T-helper 1 cell treated with Interleukin-12 subunit alpha and Interleukin-12 subunit beta and Interleukin-4 antibody, amounts not matched to agents 30 ng/mL and 1 ng/mL, for 36 hours (primary cell): Measurements from ENCODE around the gene ALK. TPM values are rescaled to one million over a fixed set of nuclear protein-coding genes. Genes with fewer than 3 reads are reported as not detected.
"Not testable (repeated sequence)": the region's sequence is repeated elsewhere in the genome, so short reads cannot be mapped to it uniquely, and the experiment has no call there.

ENCODE experiments used
- intact Hi-C: fragments of 100-400 bp; cut with micrococcal nuclease; formaldehyde crosslinking; loops from one replicate; pipeline ENCODE4 v1.15.1; 2024
- total RNA-seq: library from RNA; stranded (reverse); gene quantifications from 2 replicates; pipeline ENCODE4 v1.2.3, GENCODE V29; 2022

The ALK gene
- total RNA-seq, 1 donor from 2014 or later, result not detected

GRCh38 chr2:29262681-29263260 lies 658.6 kb downstream of the ALK start:
- intact Hi-C loops, result no loop called here

GRCh38 chr2:29261003-29261402 lies 660.4 kb downstream of the ALK start:
- intact Hi-C loops, result no loop called here

- intact Hi-C loops, result no loop called here
Observed at GRCh38 chr2:29260142-29260772, 661.1 kb downstream of the ALK start.

- intact Hi-C loops, result no loop called here
Observed at GRCh38 chr2:29259221-29259620, 662.2 kb downstream of the ALK start.

- intact Hi-C loops, result no loop called here
Observed at GRCh38 chr2:29255004-29255403, 666.4 kb downstream of the ALK start.

GRCh38 chr2:29253495-29254275 lies 667.7 kb downstream of the ALK start:
- intact Hi-C loops, result not testable (repeated sequence)

- intact Hi-C loops, result no loop called here
Observed at GRCh38 chr2:29253026-29253425, 668.4 kb downstream of the ALK start.

GRCh38 chr2:29251406-29251805 lies 670.0 kb downstream of the ALK start:
- intact Hi-C loops, result no loop called here

GRCh38 chr2:29250977-29251376 lies 670.4 kb downstream of the ALK start:
- intact Hi-C loops, result no loop called here

- intact Hi-C loops, result no loop called here
Observed at GRCh38 chr2:29249666-29250253, 671.6 kb downstream of the ALK start.

GRCh38 chr2:29247336-29247914 lies 674.0 kb downstream of the ALK start:
- intact Hi-C loops, result no loop called here

- intact Hi-C loops, result no loop called here
Observed at GRCh38 chr2:29246383-29247300, 674.7 kb downstream of the ALK start.

- intact Hi-C loops, result no loop called here
Observed at GRCh38 chr2:29245742-29246382, 675.5 kb downstream of the ALK start.

GRCh38 chr2:29245035-29245741 lies 676.2 kb downstream of the ALK start:
- intact Hi-C loops, result not testable (repeated sequence)

GRCh38 chr2:29242621-29243375 lies 678.6 kb downstream of the ALK start:
- intact Hi-C loops, result no loop called here

- intact Hi-C loops, result no loop called here
Observed at GRCh38 chr2:29241955-29242565, 679.3 kb downstream of the ALK start.

GRCh38 chr2:29241341-29241740 lies 680.0 kb downstream of the ALK start:
- intact Hi-C loops, result no loop called here

GRCh38 chr2:29240601-29241000 lies 680.8 kb downstream of the ALK start:
- intact Hi-C loops, result no loop called here
